Muscle of leg (tissue), 11 donors: ENCODE data around the gene KCNIP2. TPM values are rescaled to one million over a fixed set of nuclear protein-coding genes. Genes with fewer than 3 reads are reported as not detected.

Experiments used
- DNase-seq: peaks from one replicate; pipeline ENCODE4 v3.0.0; 2013
- H3K27ac ChIP-seq: one replicate; pipeline ENCODE4 v1.5.1; 2013; ENCODE audit warnings: mild to moderate bottlenecking, low read length, control low read depth
- H3K27me3 ChIP-seq: one replicate; pipeline ENCODE4 v1.6.1; 2013; ENCODE audit warnings: low read length; ENCODE audit not compliant: control insufficient read depth, insufficient read depth
- H3K36me3 ChIP-seq: one replicate; pipeline ENCODE4 v1.6.1; 2013; ENCODE audit warnings: low read length; ENCODE audit not compliant: control insufficient read depth, insufficient read depth
- H3K4me1 ChIP-seq: one replicate; pipeline ENCODE4 v1.6.1; 2013; ENCODE audit warnings: low read length; ENCODE audit not compliant: control insufficient read depth, insufficient read depth
- H3K4me3 ChIP-seq: one replicate; pipeline ENCODE4 v1.5.1; 2013; ENCODE audit warnings: low read length, control low read depth
- H3K9me3 ChIP-seq: replicated peaks from 2 replicates; pipeline ENCODE4 v1.6.1; 2013; ENCODE audit warnings: low read depth, low read length; ENCODE audit not compliant: control insufficient read depth
- WGBS: methylation state at CpG from one replicate; pipeline ENCODE4 v1.1.5; 2013; ENCODE audit warnings: missing lambda C conversion rate; ENCODE audit not compliant: insufficient coverage; 5-methylcytosine and 5-hydroxymethylcytosine counted together
- polyA plus RNA-seq, 8 donors: library from polyadenylated mRNA; unstranded; fragments of 120-200 nt; gene quantifications; one replicate each; pipeline versions ENCODE4 v1.2.1 to v1.2.3, GENCODE V29; 2013; ENCODE audit warnings: inconsistent platforms in 1 of 8, low replicate concordance in 1 of 8; ENCODE audit not compliant: insufficient read length in 8 of 8, insufficient read depth in 1 of 8
- total RNA-seq: library from RNA; stranded (reverse); fragments of 120-200 nt; gene quantifications from one replicate; pipeline ENCODE4 v1.2.4, GENCODE V29; 2013

KCNIP2 gene
- total and polyA plus RNA-seq, 9 donors = 2.0 to 6.3 (median 3.8) TPM

DNA sequence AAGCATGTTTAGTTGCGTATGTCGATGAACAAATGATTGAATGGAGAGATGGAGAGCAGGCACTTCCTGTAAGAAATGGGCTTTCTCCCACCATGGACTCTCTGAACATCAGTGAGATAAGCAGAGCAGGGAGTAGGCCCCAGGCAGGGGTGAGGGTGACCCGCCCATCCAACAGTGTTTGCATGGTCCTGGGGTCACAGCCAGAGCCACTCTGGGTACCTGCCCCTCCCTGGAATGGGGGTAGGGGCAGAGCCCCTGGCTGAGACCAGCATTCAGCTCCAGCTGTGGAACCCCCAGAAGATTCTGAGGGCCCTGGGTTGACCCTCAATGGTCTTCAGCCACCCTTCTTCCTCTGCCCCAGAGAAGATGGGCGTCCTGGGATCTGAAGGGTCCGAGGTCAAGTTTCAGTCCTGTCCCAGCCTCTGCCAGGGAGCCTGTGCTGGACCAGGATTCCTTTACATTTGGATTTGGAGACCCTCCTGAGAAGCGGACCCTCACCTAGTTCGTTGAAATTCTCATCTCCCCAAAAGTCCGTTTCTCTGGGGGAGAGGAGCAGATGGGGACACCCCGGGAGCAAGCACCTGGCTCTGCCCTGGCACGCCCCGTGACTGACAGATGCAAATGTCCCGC lies 65.3 kb downstream of the KCNIP2 start:
- Histone ChIP-seq H3K9me3 (no peaks in the 10 kb centered on the region), H3K36me3 (no peaks in the 10 kb centered on the region), H3K27me3 (peaks cover 68% of the 10 kb centered on the region), H3K4me3 (no peak overlapping the region), H3K4me1 (peaks cover 58% of the 10 kb centered on the region), H3K27ac (no peak overlapping the region)
- WGBS = 48% methylated on average over 7 of the region's 12 CpGs
- DNase-seq = no peak

DNA sequence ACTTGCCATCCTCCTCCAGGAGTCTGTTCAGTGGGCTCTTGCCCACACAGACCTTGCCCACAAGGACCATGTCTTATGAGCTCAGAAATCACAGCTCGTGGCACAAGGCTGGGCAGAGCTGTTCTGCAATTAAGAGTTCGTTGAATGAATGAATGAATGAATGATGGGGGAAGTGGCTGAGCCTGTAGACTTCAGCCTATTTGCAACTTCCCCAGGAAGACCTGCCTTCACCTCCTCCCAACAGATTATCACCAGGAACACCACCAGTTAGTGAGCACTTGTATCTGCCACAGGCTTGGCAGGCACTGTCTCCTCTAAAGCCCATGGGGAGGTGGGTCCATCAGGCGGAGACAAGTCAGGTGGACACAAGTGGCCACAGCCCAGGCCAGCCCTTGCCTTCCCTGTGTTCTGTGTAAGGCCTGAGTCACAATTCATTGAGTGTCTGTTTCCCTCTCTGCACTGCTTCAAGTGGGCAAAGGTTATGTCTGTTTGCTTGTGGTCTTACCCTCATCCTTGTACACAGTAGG lies 65.9 kb downstream of the KCNIP2 start:
- Histone ChIP-seq H3K9me3 (no peaks in the 10 kb centered on the region), H3K27me3 (peaks cover 74% of the 10 kb centered on the region), H3K27ac (no peak overlapping the region), H3K36me3 (no peaks in the 10 kb centered on the region), H3K4me3 (no peak overlapping the region), H3K4me1 (peaks cover 59% of the 10 kb centered on the region)
- DNase-seq = no peak
- 60% methylated on average over 1 of the region's 3 CpGs for WGBS

DNA sequence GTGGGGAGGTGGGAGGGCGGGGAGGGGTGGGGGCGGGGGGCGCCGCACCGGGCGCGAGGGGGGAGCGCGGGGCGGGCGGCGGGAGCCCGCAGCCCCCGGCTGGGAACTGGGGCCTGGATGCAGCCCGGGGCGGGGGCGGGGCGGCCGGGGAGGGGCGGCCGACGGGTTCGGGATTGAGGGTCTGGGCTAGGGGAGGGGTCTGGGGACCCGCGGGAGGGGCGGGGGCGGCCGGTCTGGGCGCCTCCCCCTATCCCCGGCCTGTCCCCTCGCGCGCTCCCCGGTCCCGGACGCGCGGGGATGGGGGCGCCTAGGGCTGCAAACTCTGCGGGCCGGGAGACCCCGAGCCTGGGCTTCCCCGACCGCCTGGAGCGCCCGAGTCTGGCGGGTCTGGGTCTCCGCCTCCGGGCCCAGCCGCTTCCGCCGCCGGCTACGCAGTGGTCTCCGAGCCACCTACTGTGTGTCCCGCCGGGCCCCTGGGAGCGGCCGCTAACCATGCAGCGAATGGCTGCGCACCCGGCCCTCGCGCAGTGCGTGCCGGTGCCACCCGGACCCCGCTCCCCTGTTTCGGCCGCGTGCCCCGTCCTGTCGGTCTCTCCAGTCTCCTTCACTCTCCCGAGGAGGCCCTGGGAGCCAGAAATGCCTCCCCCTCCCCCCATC lies 67.3 kb downstream of the KCNIP2 start:
- no peak for DNase-seq
- Histone ChIP-seq H3K9me3 (no peaks in the 10 kb centered on the region), H3K27ac (no peak overlapping the region), H3K4me1 (peaks cover 48% of the 10 kb centered on the region), H3K27me3 (peaks cover 87% of the 10 kb centered on the region), H3K4me3 (no peak overlapping the region), H3K36me3 (no peaks in the 10 kb centered on the region)
- WGBS = 1% methylated on average over 54 of the region's 74 CpGs

Other genes with a start within 250 kb of the KCNIP2 start
- gene FBXW4, start 148.6 kb downstream of the KCNIP2 start, total RNA-seq = 38.0 TPM
- 10 to 100 TPM; 39.2 to 51.5 (median 45.0) TPM for gene FBXW4, start 148.6 kb downstream of the KCNIP2 start, polyA plus RNA-seq
- gene FGF8, start 67.7 kb downstream of the KCNIP2 start, total RNA-seq = 0.53 TPM
- 1 to 10 TPM in 3 of 8 donors, under 1 TPM in 4, not detected in 1; 0.18 to 1.9 (median 0.45) TPM for gene FGF8, start 67.7 kb downstream of the KCNIP2 start, polyA plus RNA-seq
- 72.7 TPM for gene NPM3, start 60.4 kb downstream of the KCNIP2 start, total RNA-seq
- 10 to 100 TPM; 54.1 to 80.9 (median 73.3) TPM for gene NPM3, start 60.4 kb downstream of the KCNIP2 start, polyA plus RNA-seq
- gene OGA, start 25.4 kb downstream of the KCNIP2 start, total RNA-seq = 105 TPM
- gene OGA, start 25.4 kb downstream of the KCNIP2 start, polyA plus RNA-seq = 100 to 1,000 TPM in 1 of 8 donors, 10 to 100 TPM in 7; 73.2 to 127 (median 88.6) TPM
- gene ARMH3, start 212.4 kb upstream of the KCNIP2 start, total RNA-seq = 7.1 TPM
- gene ARMH3, start 212.4 kb upstream of the KCNIP2 start, polyA plus RNA-seq = 10 to 100 TPM; 11.9 to 17.0 (median 12.9) TPM
- 10.1 TPM for gene HPS6, start 221.5 kb upstream of the KCNIP2 start, total RNA-seq
- gene HPS6, start 221.5 kb upstream of the KCNIP2 start, polyA plus RNA-seq = 10 to 100 TPM in 4 of 8 donors, 1 to 10 TPM in 4; 9.7 to 11.2 (median 10.0) TPM